Neural progenitor cell (in vitro differentiated cells): ENCODE data around the gene HEPACAM. TPM values are rescaled to one million over a fixed set of nuclear protein-coding genes. Genes with fewer than 3 reads are reported as not detected.

Experiments
- DNase-seq: peaks from one replicate; pipeline ENCODE4 v3.0.0-alpha.2; 2016; ENCODE audit warnings: low spot score
- H2AFZ ChIP-seq: fragments of 200-600 bp; sonication (generic); replicated peaks from 2 replicates; pipeline ENCODE4 v1.6.1; 2016; ENCODE audit warnings: antibody characterized with exemption
- H3F3A ChIP-seq: fragments of 200-600 bp; sonication (generic); 2 replicates; pipeline ENCODE4 v1.6.1; 2016; ENCODE audit warnings: antibody characterized with exemption, low read depth
- H3K27ac ChIP-seq: fragments of 200-600 bp; sonication (generic); 2 replicates; pipeline ENCODE4 v1.5.1; 2016; ENCODE audit warnings: mild to moderate bottlenecking
- H3K27me3 ChIP-seq: fragments of 200-600 bp; sonication (generic); 2 replicates; pipeline ENCODE4 v1.6.1; 2016; ENCODE audit warnings: mild to moderate bottlenecking, moderate library complexity
- H3K36me3 ChIP-seq: fragments of 200-600 bp; sonication (generic); 2 replicates; pipeline ENCODE4 v1.5.1; 2016
- H3K4me1 ChIP-seq: fragments of 200-600 bp; sonication (generic); 2 replicates; pipeline ENCODE4 v1.6.1; 2016; ENCODE audit warnings: mixed run types
- H3K4me2 ChIP-seq: fragments of 200-600 bp; sonication (generic); 2 replicates; pipeline ENCODE4 v1.6.1; 2016
- H3K4me3 ChIP-seq: fragments of 200-600 bp; sonication (generic); 2 replicates; pipeline ENCODE4 v1.5.1; 2016
- H3K79me2 ChIP-seq: fragments of 200-600 bp; sonication (generic); 2 replicates; pipeline ENCODE4 v1.6.1; 2016; ENCODE audit warnings: low read depth
- H3K9ac ChIP-seq: fragments of 200-600 bp; sonication (generic); 2 replicates; pipeline ENCODE4 v1.6.1; 2016
- H3K9me3 ChIP-seq: fragments of 200-600 bp; sonication (generic); 2 replicates; pipeline ENCODE4 v1.5.1; 2016; ENCODE audit warnings: low read depth
- H4K20me1 ChIP-seq: fragments of 200-600 bp; sonication (generic); 2 replicates; pipeline ENCODE4 v1.6.1; 2016; ENCODE audit warnings: low read depth
- H3K27ac Mint-ChIP-seq: 3 replicates; pipeline ENCODE4 v1.8.0; 2021; ENCODE audit warnings: mixed read lengths
- H3K27me3 Mint-ChIP-seq: 2 replicates; pipeline ENCODE4 v1.8.0; 2022; ENCODE audit warnings: low read depth, mild to moderate bottlenecking, inconsistent platforms, moderate library complexity, mixed read lengths; ENCODE audit not compliant: insufficient read depth
- H3K36me3 Mint-ChIP-seq: 3 replicates; pipeline ENCODE4 v1.8.0; 2021; ENCODE audit warnings: mixed read lengths
- H3K4me1 Mint-ChIP-seq: 3 replicates; pipeline ENCODE4 v1.8.0; 2021; ENCODE audit warnings: mixed read lengths
- H3K4me3 Mint-ChIP-seq: 3 replicates; pipeline ENCODE4 v1.8.0; 2021; ENCODE audit warnings: mild to moderate bottlenecking, moderate library complexity, mixed read lengths
- H3K9me3 Mint-ChIP-seq: 3 replicates; pipeline ENCODE4 v1.8.0; 2020; ENCODE audit warnings: mixed read lengths
- EZH2 ChIP-seq: fragments of 200-600 bp; sonication (generic); IDR thresholded peaks from 2 replicates; pipeline ENCODE4 v1.6.1; 2017; ENCODE audit warnings: antibody characterized with exemption, mild to moderate bottlenecking, moderate library complexity
- EZH2phosphoT487 ChIP-seq: fragments of 200-600 bp; sonication (generic); IDR thresholded peaks from 2 replicates; pipeline ENCODE4 v1.6.1; 2017; ENCODE audit warnings: antibody characterized with exemption
- total RNA-seq: library from RNA; depleted of rRNA; stranded (reverse); fragments of >200 nt; gene quantifications from 2 replicates; pipeline ENCODE4 v1.2.3, GENCODE V29; 2015; ENCODE audit warnings: low replicate concordance
- TF ChIP-seq, protein P1 (sequence below): fragments of 200-600 bp; sonication (generic); IDR thresholded peaks from 2 replicates; pipeline ENCODE4 v1.5.1; 2017; ENCODE audit warnings: antibody characterized with exemption, mild to moderate bottlenecking

HEPACAM gene
- total RNA-seq, 1 donor from 2014 or later, result not detected

DNA sequence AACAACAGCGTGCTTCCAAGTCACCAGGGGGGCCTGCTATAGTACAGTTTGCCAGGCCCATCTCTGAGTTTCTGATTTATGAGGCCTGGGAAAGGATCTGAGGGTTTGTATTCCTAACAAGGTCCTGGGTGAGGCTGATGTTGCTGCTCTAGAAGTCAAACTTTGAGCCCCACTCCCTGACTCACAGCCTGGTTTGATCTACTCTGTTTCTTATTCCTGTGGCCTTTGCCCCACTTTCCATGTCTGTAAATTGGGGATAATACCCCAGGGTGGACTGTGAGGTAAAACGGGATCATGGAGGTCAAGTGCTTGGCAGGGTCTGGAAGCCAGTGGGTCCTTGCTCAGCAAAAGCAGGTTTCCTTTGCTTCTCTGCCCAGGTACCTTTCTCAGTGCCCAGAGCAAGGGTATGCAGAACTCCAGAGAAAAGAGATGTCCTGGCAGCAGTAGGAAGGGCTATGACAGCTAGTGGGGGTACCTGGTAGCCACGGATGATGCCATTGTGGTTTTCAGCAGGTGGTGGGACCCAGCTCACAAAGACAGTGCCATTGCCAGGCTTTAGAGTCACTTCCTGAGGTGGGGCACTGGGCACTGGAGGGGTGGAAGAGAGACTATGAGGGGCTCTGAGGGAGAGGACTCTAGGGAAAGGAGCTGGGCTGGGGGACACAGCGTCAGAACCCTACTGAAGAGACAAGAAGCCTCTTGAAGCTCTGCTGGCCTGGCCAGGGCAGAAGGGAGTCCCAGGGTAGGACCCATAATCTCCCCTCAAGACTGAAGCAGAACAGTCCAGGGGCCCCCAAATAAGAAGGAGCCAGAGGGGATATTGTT lies 41.0 kb downstream of the HEPACAM start:
- H3K36me3 Mint-ChIP-seq, result no peaks in the 10 kb centered on the region
- no peak for DNase-seq
- no peaks in the 10 kb centered on the region for H3K9me3 ChIP-seq
- TF ChIP-seq EZH2 (no peak), EZH2phosphoT487 (no peak)
- TF ChIP-seq, protein P1, sequence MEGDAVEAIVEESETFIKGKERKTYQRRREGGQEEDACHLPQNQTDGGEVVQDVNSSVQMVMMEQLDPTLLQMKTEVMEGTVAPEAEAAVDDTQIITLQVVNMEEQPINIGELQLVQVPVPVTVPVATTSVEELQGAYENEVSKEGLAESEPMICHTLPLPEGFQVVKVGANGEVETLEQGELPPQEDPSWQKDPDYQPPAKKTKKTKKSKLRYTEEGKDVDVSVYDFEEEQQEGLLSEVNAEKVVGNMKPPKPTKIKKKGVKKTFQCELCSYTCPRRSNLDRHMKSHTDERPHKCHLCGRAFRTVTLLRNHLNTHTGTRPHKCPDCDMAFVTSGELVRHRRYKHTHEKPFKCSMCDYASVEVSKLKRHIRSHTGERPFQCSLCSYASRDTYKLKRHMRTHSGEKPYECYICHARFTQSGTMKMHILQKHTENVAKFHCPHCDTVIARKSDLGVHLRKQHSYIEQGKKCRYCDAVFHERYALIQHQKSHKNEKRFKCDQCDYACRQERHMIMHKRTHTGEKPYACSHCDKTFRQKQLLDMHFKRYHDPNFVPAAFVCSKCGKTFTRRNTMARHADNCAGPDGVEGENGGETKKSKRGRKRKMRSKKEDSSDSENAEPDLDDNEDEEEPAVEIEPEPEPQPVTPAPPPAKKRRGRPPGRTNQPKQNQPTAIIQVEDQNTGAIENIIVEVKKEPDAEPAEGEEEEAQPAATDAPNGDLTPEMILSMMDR, result no peak
- H3K4me2 ChIP-seq, result no peak overlapping the region
- H3K4me1 ChIP-seq, result peaks cover 24% of the 10 kb centered on the region
- no peaks in the 10 kb centered on the region for H3K79me2 ChIP-seq
- H3K27me3 ChIP-seq, result peaks cover 4% of the 10 kb centered on the region
- H3K4me3 ChIP-seq, result no peak overlapping the region
- H3K4me1 Mint-ChIP-seq, result peaks cover 18% of the 10 kb centered on the region
- H3F3A ChIP-seq, result peaks cover 10% of the 10 kb centered on the region
- H3K27me3 Mint-ChIP-seq, result peaks cover 8% of the 10 kb centered on the region
- no peak overlapping the region for H3K27ac Mint-ChIP-seq
- H3K36me3 ChIP-seq, result no peaks in the 10 kb centered on the region
- H3K9ac ChIP-seq, result no peak overlapping the region
- H3K9me3 Mint-ChIP-seq, result no peaks in the 10 kb centered on the region
- H2AFZ ChIP-seq, result no peak overlapping the region
- H3K4me3 Mint-ChIP-seq, result no peak overlapping the region
- H4K20me1 ChIP-seq, result no peaks in the 10 kb centered on the region
- no peak overlapping the region for H3K27ac ChIP-seq

- no peak overlapping the region for H3K27ac ChIP-seq
- no peak overlapping the region for H2AFZ ChIP-seq
- Mint-ChIP-seq H3K4me3 (no peak overlapping the region), H3K27ac (no peak overlapping the region), H3K4me1 (peaks cover 14% of the 10 kb centered on the region), H3K9me3 (no peaks in the 10 kb centered on the region), H3K36me3 (no peaks in the 10 kb centered on the region), H3K27me3 (peaks cover 8% of the 10 kb centered on the region)
- H3K27me3 ChIP-seq, result peaks cover 8% of the 10 kb centered on the region
- H3K36me3 ChIP-seq, result no peaks in the 10 kb centered on the region
- TF ChIP-seq, protein P1, result no peak
- TF ChIP-seq EZH2 (no peak), EZH2phosphoT487 (no peak)
- no peaks in the 10 kb centered on the region for H4K20me1 ChIP-seq
- peaks cover 19% of the 10 kb centered on the region for H3K4me1 ChIP-seq
- no peak overlapping the region for H3K4me2 ChIP-seq
- no peaks in the 10 kb centered on the region for H3K79me2 ChIP-seq
- peaks cover 7% of the 10 kb centered on the region for H3F3A ChIP-seq
- no peak for DNase-seq
- H3K9me3 ChIP-seq, result no peaks in the 10 kb centered on the region
- H3K4me3 ChIP-seq, result no peak overlapping the region
- no peak overlapping the region for H3K9ac ChIP-seq
Observed at GRCh38 chr11:124893781-124894401, 42.0 kb downstream of the HEPACAM start.

DNA sequence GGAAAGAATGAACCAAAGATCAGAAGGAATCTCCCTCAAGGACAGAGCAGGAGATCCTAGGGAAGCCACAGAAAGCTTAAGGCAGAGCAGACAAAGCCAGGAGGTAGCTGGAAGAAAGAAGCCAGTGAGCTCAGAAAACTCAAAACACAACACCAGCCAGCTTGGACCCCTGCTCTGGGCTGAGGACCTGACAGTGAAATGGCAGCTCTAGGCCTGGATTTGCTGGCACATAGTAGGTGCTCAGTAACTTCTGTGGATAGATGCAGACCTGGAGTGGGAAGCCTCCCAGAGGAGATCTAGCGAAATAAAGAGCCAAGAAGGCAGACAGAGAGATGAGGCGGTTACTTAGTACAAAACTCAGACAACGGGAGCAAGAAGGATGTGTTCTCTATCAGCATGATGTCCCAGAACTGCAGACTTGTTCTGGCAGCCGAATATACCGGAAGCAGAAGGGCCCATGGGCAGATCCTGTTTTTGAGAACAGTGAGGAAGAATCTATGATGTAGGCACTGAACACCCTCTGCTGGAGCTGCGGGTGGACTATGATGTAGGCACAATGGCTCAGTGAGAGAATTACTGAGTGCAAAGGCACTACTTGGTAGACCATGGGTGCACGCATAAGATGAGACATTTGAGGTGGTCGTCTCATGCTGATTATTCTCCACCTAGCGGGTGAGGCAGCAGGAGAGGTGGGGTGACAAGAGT lies 42.9 kb downstream of the HEPACAM start:
- DNase-seq, result no peak
- Histone ChIP-seq H4K20me1 (no peaks in the 10 kb centered on the region), H3F3A (no peaks in the 10 kb centered on the region), H3K36me3 (no peaks in the 10 kb centered on the region), H3K79me2 (no peaks in the 10 kb centered on the region), H2AFZ (no peak overlapping the region), H3K4me1 (peaks cover 11% of the 10 kb centered on the region), H3K9ac (no peak overlapping the region), H3K4me2 (no peak overlapping the region), H3K27me3 (peaks cover 18% of the 10 kb centered on the region), H3K9me3 (no peaks in the 10 kb centered on the region), H3K27ac (no peak overlapping the region), H3K4me3 (no peak overlapping the region)
- Mint-ChIP-seq H3K27ac (no peak overlapping the region), H3K9me3 (no peaks in the 10 kb centered on the region), H3K27me3 (peaks cover 8% of the 10 kb centered on the region), H3K4me1 (peaks cover 6% of the 10 kb centered on the region), H3K4me3 (no peak overlapping the region), H3K36me3 (no peaks in the 10 kb centered on the region)
- TF ChIP-seq, protein P1, result no peak
- no peak for TF ChIP-seq EZH2
- TF ChIP-seq EZH2phosphoT487, result no peak
